CD4-positive, alpha-beta T cell treated with Interleukin-6 at 100 ng/mL for 8 hours (primary cell): ENCODE results near the gene NUDT3.
"Not testable (repeated sequence)": the region's sequence is repeated elsewhere in the genome, so short reads cannot be mapped to it uniquely, and the experiment has no call there.

ENCODE experiments used
- DNase-seq: peaks from one replicate; pipeline ENCODE4 v3.0.0-alpha.2; 2020; ENCODE audit warnings: mixed read lengths, low spot score

The NUDT3 gene

DNA sequence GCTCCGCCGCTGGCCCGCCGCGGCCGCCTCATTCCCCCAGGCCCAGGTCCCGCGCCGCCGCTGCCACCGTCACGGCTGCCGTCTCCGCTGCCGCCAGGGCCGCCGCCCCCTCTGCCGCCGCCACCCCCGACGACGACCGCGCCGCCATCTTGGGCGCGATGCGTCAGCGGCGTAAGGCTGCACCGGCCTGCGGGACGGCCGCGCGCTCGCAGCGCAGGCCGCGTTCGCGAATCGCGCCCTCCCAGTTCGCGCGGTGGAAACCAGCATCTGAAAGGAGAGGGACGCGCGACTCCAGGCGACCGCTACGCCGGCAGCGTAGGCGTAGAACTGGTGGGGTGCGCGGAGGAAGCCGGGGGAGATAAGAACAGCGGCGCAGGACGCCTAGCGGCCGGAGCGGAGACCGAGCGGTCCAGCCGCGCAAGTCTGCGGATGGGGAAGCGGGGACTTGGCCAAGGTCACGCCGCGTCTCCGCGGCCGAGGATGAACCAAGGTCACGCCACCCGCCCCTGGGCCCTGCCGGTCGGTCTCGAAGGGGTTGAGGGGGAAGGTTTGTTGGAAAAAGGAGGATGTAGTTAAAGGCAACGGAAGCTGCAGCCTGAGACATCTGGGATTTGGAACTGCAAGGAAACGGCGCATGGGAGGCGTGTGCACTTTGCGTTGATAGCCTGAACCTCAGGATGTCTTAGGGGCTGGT is at the start of gene NUDT3:
TSS of gene NUDT3 (minus strand) at position 173 of the 694 bp plus-strand sequence. CDS start 307 bp downstream, outside the sequence.
- peak; percentile 90 for DNase-seq

DNA sequence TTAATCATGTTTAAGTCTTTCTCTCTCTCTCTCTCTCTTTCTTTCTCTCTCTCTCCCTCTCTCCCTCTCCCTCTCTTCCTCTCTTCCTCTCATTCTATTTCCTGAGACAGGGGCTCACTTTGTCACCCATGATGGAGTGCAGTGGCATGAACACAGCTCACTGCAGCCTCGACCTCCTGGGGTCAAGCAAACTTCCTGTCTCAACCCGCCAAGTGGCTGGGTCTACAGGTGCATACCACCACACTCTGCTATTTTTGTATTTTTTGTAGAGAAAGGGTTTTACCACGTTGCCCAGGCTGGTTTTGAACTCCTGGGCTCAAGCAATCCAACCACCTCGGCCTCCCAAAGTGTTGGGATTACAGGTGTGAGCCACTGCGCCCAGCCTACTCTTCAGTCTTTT is 49.1 kb upstream of the NUDT3 start:
- no peak for DNase-seq

DNA sequence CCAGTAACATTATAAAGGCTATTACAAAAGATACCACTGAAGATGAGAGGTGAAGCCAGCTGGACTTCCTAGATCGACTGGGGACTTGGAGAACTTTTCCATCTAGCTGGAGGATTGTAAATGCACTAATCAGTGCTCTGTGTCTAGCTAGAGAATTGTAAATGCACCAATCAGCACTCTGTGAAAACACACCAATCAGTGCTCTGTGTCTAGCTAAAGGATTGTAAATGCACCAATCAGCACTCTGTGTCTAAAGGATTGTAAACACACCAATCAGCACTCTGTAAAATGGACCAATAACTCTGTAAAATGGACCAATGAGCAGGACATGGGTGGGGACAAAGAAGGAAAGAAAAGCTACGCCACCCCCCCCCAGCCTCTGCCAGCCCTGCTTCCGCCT is 47.0 kb upstream of the NUDT3 start:
- DNase-seq: no peak

DNA sequence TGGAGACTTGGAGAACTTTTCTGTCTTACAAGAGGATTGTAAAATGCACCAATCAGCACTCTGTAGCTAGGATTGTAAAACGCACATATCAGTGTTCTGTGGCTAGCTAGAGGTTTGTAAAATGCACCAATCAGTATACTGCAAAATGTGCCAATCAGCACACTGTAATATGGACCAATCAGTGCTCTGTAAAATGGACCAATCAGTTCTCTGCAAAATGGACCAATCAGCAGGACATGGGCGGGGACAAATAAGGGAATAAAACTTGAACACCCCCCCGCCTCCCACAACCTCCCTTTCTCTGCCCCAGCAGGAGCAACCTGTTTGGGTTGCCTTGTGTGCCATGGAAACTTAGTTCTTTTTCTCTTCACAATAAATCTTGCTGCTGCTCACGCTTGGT is 46.2 kb upstream of the NUDT3 start:
- DNase-seq: no peak

DNA sequence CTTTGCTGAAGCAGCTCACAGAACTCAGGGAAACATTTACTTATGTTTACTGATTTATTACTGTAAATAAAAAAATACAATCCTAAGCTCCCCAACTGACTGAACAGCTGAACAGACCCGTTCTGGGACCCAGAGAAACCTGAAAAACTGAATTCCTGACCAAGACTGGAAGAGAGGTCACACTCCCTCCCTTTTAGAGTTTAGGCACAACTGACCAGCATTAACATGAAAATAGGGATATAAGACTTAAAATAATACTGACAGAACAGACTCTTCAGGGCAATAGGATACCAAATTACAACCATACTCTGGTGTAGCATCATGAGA is 45.1 kb upstream of the NUDT3 start:
- DNase-seq: no peak

DNA sequence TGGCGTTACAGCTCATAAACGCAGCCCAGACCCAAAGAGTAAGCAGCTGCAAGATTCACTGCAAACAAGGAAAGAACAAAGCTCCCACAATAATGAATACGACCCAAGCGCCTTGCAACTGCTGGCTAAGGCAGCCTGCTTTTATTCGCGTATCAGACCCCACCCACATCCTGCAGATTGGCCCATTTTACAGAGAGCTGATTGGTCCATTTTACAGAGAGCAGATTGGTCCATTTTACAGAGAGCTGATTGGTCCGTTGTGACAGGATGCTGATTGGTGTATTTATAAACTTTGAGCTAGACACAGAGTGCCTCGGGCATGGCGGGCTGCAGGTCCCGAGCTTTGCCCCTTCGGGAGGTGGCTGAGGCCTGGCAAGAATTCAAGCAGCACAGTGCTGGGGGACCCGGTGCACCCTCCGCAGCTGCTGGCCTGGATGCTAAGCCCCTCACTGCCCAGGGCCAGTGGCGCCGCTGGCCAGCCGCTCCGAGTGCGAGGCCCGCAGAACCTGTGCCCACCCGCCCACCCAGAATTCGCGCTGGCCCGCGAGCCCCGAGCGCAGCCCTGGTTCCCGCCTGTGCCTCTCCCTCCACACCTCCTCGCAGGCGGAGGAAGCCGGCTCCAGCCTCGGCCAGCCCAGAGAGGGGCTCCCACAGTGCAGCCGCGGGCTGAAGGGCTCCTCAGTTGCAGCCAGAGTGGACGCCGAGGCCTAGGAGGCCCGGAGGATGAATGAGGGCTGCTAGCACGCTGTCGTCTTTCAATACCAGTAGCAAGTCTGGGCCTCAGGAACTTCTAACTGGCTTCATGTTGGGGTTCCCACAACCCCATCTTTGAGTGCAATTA is 44.6 kb upstream of the NUDT3 start:
- no peak for DNase-seq

DNA sequence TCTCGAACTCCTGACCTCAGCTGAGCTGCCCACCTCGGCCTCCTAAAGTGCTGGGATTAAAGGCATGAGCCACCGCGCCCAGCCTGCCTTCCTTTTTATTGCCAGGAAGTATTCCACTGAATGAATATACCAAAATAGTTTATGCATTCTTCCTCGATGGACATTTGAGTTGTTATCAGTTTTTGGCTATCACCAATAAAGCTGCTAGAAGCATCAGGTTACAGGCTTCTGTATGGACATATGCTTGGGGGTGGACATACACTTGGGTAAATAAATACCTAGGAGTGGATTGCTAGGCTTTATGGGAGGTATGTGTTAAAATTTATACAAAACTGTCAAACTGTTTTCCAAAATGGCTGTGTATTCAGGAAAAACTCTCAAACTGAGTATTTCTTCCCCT is 43.4 kb upstream of the NUDT3 start:
- DNase-seq: no peak

DNA sequence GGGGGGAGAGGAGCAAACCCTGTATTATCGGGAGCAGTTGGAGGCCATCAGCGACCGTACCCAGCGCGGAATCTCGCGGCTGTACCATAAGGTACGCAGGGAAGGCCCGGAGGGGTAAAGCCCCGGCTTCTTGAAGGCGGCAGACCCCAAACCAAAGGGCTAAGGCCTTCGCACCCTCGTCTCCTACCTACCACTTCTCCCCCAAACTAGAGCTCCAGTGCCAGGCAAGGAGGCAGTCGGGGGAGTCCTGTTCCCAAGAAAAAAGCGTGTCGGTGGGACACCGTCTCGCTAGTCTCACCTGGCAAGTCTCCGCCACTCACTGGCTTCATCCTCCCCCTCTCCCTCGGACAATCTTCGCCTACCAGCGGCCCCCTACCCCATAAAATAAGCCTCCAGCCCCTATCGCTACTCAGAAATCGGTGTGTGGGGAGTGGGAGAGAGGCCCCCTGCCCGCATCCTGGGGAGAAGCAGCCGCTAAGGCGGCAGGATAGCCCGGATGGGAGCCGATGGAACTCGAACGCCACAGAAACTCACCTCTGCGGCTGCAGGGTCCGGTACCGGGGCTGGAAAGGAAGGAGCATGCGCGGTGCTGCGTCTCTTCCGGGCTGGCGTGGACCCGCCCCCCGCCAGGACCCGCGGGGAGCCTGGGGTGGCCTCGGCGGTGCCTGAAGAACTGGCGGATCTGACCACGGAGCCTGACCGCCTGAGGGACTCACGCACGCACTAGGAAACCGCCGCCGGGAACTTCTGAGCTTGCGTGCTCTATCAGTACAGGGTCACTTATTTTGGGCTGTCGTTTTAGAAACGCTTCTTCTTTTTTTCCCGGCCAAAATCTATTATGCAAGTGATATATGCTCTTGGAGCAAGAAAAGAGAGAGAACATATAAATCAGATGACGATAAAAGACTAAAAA is 33.3 kb upstream of the NUDT3 start, which contains the start of gene RPS10:
TSS of gene RPS10 (minus strand) at position 572 of the 913 bp plus-strand sequence. CDS start 848 bp downstream, outside the sequence.
- peak; percentile 89 for DNase-seq

DNA sequence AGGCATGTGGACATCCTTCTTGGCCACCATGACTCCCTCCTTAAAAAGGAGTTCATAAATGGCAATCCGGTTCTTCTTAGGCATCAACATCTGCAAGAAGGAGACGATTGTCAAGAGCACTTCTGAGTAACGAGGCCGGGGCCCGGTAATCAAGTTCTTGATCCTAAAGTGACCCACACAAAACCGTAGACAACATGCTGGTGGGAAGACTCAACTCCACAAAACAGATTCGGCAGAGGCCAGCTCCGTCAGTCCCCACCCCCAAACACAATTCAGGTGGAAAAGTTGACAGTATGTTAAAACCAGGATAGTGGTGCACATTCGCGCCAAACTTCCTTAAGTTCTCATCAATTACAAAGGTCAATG is 32.6 kb upstream of the NUDT3 start:
- DNase-seq: no peak

DNA sequence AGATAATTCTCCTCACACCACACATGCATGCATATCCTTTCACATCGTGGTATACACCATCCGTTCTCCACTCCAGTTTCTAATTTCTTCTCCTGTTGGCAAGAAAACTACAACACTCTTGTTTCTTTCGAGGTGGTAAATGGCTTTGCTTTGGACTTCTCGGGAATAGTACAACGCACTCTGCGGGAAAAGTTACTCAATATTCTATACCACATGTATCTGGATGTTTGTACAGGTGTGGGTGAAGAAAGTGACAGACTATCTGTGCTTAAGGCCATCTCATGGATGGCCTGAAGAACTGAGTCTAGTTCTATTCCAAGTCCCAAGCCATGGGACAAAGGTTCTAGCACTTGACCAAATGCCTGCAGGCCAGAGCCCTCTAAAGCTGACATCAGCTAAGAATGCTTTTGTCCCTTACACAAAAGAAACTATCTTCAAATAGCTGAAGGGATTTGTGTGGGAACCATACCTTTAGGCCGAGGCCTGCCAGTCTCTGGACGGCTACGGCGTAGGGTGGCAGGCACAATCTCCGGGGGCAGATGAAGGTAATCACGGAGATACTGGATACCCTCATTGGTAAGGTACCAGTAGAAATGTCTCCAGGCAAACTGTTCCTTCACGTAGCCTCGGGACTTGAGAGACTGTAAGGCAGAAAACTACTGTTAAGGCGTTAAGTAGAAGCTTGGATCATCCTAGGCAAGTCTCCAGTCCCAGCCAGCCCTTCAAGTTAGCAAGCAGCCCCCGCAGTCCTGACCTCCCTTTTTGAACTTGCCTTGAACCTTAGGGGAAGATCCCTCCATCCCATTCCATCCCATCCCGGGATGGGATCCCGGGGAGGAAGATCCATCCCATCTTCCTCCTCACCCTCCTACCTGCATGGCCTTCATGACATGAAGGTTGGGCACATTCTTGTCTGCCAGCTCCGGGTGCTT is 32.0 kb upstream of the NUDT3 start:
- DNase-seq: no peak

DNA sequence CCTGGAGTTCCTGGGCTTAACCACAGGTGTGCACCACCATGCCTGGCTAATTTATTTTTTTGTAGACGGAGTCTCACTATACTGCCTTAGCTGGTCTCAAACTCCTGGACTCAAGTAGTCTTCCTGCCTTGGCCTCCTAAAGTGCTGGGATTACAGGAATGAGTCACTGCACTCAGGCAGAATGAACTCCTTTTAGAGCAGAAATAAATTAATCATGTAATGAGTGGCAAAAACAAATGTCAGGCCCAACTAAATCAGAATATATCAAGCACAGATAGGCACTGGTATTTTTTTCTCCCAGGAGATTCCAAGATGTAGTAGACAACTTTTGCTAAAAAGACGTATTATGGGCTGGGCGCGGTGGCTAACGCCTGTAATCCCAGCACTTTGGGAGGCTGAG is 30.8 kb upstream of the NUDT3 start:
- DNase-seq: no peak

DNA sequence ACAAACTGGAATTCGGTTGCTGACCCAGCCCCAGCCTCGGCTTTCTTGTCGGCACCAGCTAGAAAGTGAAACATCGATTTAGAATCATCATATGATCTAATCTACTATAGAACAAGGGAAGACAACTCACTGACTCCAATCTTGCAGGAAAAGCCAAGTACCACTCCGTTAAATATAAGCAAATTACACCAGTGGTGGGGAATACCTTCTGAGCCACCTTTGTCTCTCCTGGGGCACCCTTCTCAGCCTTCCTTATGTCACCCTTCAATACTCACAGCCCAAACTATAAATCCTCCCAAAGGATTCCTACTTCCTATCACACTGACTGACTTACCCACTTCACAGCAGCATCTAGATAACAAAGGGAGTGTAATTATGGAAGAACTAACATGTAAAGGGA is 25.9 kb upstream of the NUDT3 start:
- no peak for DNase-seq

DNA sequence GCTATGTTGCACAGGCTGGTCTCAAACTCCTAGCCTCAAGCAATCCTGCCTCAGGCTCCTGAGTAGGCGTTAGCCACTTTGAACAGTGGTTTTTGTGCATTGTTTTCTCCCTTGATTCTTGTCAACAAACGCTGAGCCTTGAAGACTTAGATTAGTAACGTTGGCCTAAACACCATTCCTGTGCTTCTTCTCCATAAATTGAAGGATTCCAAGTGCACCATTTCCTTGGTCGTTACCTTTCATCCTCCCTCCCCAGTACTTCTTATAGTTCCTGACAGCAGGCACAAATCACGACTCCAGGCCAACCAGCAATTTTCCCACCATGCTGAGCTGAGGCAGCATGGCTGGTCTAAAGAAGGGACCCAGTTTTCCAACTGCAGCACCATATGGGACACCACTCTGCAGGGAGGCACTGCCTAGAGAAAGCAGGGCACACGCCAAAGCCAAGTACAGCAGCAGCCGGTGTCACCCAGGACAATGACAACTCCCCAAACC is 24.5 kb upstream of the NUDT3 start:
- no peak for DNase-seq

DNA sequence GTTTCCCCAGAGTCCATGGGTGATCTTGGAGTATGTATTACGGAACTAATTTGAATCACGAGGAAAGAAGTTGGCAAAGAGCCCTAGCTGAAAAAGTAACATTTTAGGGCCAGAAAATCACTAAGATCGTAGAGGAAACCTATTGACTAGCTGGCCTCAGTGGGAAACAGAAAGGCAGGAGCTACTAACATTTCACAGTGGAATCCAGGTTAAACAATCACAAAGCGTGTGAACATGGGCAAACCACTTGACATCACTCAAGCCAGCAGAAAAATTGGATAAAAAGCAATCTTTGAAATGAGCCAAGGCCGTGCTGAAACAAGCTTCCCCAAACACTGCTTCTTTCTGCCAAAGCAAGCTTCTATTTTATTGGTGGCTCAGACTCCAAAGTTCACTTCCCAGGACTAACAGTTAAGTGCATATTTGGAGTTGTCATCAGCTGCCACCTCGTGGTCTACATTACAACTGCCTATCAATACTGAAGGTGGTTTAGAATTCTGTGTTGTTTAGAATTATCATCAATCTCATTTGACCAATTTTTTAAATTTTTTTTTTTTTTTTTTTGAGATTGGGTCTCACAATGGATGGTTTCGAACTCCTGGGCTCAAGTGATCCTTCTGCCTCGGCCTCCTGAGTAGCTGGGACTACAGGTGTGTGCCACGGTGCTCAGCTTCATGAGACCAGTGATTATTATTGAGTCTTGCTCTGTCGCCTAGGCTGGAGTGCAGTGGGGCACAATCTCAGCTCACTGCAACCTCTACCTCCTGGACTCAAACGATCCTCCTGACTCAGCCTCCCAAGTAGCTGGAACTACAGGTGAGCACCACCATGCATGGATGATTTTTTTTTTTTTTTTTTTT is 22.8 kb upstream of the NUDT3 start:
- peak; percentile 50 for DNase-seq

DNA sequence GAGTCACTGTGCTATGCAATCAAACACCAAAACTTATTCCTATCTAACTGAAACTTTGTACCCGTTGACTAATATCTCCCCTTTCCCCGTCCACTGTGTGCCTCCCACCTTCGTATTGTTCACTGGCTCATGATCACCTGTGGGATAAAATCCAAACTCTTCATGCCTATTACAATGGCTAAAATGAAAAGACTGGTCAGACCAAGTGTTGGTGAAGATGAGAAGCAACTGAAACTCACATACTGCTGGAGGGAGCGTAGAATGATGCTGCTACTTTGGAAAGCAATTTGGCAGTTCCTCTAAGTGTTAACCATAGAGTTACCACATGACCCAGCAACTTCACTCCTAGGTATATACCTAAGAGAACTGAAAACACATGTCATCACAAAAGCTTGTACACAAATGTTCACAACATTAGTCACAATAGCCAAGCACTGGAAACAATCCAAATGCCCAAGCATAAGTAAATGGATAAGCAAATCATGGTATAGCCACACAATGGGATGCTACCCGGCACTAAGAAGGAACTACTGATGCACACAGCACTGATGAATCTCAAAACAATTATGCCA is 20.3 kb upstream of the NUDT3 start:
- DNase-seq: no peak

DNA sequence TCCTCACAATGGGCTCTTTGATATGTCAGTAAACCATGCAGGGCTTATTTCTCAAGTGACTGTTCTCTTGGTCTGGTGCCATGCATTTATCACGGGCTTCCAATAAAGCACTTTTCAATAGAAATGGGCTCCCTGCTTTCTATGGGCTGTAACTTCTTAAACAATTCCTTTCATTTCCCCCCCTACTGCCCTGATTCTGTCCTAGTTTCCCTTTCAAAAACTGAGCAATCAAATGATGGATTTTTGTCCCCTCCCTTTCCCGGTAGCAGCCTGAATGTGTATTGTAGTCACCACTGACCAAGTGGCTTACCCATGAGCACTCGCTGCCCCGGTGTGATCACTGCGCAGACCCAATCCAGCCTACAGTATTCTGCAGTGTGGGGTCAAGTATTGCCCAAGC is 19.5 kb upstream of the NUDT3 start:
- DNase-seq: no peak

DNA sequence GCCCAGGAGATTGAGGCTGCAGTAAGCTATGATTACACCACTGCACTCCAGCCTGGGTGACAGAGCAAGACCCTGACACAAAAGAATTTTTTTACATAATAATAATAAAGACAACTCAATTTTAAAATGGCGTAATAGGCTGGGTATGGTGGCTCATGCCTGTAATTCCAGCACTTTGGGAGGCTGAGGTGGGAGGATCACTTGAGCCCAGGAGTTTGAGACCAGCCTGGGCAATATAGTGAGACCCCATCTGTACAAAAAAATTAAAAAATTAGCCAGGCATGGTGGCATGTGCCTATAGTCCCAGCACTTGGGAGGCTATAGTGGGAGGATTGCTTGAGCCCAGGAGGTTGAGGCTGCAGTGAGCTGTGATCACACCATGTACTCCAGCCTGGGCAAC is 15.4 kb upstream of the NUDT3 start:
- DNase-seq: not testable (repeated sequence)

DNA sequence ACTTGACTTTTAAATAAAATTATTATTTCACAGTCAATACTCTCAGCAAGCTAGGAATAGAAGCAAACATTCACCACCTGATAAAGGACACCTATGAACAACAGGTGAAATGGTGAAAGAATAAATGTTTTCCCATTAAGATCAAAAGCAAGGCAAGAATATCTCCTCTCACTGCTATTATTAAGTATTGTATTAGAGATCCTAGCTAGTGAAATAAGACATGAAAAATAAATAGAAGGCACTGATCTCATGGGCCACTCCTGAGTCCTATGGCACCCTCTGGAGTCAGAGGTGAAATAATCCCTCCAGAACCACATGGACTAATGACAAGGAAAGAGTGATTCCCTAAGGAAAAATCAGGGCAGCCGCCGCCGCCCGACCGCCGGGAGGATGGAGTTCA is 4.0 kb upstream of the NUDT3 start:
- no peak for DNase-seq

DNA sequence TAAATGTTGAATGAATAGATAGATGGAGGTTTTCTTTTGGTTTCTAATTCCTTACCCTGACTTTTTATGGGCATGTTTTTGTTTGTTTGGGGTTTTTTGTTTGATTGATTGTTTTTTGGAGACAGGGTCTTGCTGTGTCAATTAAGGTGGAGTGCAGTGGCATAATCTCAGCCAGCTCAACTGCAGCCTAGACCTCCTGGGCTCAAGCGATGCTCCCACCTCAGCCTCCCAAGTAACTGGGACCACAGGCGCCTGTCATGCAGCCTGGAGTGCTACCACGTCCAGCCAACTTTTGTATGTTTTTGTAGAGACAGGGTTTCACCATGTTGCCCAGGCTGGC is 1.5 kb upstream of the NUDT3 start:
- DNase-seq: no peak
